Nephron progenitor cell (in vitro differentiated cells): ENCODE measurements around the gene ZNF462.
A peak's percentile ranks its signal among the peaks of the same experiment; 100 is the strongest.

ENCODE experiments used
- DNase-seq: peaks from one replicate; pipeline ENCODE4 v3.0.0; 2021
- H3K27ac Mint-ChIP-seq: 2 replicates; pipeline ENCODE4 v1.8.0; 2021; ENCODE audit warnings: mild to moderate bottlenecking, moderate library complexity, mixed read lengths
- H3K27me3 Mint-ChIP-seq: 2 replicates; pipeline ENCODE4 v1.8.0; 2021; ENCODE audit warnings: mild to moderate bottlenecking, low read depth, mixed read lengths; ENCODE audit not compliant: poor library complexity
- H3K36me3 Mint-ChIP-seq: 2 replicates; pipeline ENCODE4 v1.8.0; 2021; ENCODE audit warnings: low read depth, mixed read lengths
- H3K4me1 Mint-ChIP-seq: 2 replicates; pipeline ENCODE4 v1.8.0; 2021; ENCODE audit warnings: mixed read lengths
- H3K4me3 Mint-ChIP-seq: 2 replicates; pipeline ENCODE4 v1.8.0; 2021; ENCODE audit warnings: mild to moderate bottlenecking, moderate library complexity, mixed read lengths
- H3K9me3 Mint-ChIP-seq: 2 replicates; pipeline ENCODE4 v1.8.0; 2021; ENCODE audit warnings: mild to moderate bottlenecking, moderate library complexity, mixed read lengths
- TF ChIP-seq, protein P1 (sequence below): fragments of 200-600 bp; sonication (generic); IDR thresholded peaks from 2 replicates; pipeline ENCODE4 v1.5.0; 2021; ENCODE audit warnings: antibody characterized with exemption

ZNF462 gene

DNA sequence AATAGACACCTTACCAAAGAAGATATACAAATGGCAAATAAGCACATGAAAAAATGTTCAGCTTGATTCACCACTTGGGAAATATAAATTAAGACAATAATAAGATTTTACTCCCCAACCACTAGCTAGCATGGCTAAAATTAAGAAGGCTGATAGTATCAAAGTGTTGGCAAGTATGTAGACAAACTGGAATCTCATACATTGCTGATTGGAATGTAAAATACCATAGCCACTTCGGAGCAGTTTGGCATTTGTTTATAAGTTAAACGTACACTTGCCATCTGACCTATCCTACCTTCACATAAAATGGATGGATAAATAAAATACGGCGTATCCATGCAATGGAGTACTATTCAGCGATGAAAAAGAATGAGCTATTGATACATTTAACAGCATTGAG lies 129.2 kb downstream of the ZNF462 start:
- DNase-seq, result no peak
- TF ChIP-seq, protein P1, sequence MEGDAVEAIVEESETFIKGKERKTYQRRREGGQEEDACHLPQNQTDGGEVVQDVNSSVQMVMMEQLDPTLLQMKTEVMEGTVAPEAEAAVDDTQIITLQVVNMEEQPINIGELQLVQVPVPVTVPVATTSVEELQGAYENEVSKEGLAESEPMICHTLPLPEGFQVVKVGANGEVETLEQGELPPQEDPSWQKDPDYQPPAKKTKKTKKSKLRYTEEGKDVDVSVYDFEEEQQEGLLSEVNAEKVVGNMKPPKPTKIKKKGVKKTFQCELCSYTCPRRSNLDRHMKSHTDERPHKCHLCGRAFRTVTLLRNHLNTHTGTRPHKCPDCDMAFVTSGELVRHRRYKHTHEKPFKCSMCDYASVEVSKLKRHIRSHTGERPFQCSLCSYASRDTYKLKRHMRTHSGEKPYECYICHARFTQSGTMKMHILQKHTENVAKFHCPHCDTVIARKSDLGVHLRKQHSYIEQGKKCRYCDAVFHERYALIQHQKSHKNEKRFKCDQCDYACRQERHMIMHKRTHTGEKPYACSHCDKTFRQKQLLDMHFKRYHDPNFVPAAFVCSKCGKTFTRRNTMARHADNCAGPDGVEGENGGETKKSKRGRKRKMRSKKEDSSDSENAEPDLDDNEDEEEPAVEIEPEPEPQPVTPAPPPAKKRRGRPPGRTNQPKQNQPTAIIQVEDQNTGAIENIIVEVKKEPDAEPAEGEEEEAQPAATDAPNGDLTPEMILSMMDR, result no peak
- H3K4me1 Mint-ChIP-seq, result no peaks in the 10 kb centered on the region
- peaks cover 17% of the 10 kb centered on the region for H3K9me3 Mint-ChIP-seq
- H3K27me3 Mint-ChIP-seq, result no peaks in the 10 kb centered on the region
- no peak overlapping the region for H3K4me3 Mint-ChIP-seq
- peaks cover 93% of the 10 kb centered on the region for H3K36me3 Mint-ChIP-seq
- no peak overlapping the region for H3K27ac Mint-ChIP-seq

DNA sequence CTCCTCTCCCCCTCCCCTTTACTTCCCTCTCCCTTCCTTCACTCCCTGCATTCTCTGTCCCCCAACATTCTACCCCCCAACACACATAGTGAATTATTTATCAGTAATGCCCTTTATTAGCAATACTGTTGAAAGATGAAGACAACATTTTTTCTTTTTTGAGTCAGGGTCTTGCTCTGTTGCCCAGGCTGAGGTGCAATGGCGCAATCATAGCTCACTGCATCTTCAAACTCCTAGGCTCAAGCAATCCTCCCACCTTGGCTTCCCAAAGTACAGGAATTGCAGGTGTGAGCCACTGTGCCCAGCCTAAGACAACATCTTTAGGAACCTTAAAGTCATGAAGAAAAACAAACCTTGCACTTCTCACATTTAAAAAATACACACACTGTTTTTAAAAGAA lies 130.6 kb downstream of the ZNF462 start:
- peaks cover 90% of the 10 kb centered on the region for H3K36me3 Mint-ChIP-seq
- TF ChIP-seq, protein P1, result no peak

DNA sequence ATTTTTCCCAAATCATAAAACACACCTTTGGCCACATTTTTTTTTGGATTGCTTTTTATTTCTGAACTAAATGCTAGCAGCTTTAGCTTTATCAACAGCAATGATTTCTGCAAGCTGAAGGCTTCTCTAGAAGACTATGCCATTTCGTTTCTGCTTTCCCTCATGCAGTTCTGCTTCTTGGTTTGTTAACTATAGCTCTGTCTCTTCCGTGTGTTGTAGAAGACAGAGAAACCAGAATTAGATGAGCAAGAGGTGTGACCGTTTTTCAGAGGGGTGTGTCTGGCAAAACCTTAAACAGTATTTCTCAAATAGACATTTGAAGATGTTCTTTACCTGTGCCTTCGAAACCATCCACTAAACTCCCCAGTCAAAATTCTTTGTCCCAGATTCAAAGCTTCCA lies 131.5 kb downstream of the ZNF462 start:
- H3K27ac Mint-ChIP-seq, result no peak overlapping the region
- H3K36me3 Mint-ChIP-seq, result peaks cover 90% of the 10 kb centered on the region
- no peaks in the 10 kb centered on the region for H3K27me3 Mint-ChIP-seq
- DNase-seq, result no peak
- H3K4me1 Mint-ChIP-seq, result no peaks in the 10 kb centered on the region
- TF ChIP-seq, protein P1, result no peak
- H3K4me3 Mint-ChIP-seq, result no peak overlapping the region
- H3K9me3 Mint-ChIP-seq, result peaks cover 9% of the 10 kb centered on the region

More for the DNA sequence above, 130.6 kb downstream of the ZNF462 start:
- no peak for DNase-seq
- H3K4me1 Mint-ChIP-seq, result no peaks in the 10 kb centered on the region
- H3K27me3 Mint-ChIP-seq, result no peaks in the 10 kb centered on the region
- no peak overlapping the region for H3K27ac Mint-ChIP-seq
- no peak overlapping the region for H3K4me3 Mint-ChIP-seq
- H3K9me3 Mint-ChIP-seq, result peaks cover 12% of the 10 kb centered on the region

DNA sequence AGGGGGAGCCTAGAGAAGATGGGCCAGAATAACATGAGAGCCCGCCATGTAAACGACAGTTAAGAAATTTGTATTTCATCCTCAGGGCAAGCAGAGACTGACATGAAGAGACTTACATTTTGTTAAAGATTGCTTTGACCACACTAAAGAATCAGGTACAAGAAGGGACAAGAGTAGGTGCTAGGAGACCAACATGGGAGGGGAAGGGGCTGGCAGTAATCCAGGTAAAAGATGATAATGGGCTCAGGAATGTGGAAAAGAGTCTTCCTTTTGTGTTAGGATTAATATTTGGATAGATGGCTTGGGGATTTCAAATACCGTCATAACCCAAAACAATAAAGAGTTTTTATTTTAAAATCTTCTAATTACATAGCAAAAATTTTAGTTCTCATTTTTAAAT lies 137.3 kb downstream of the ZNF462 start:
- Mint-ChIP-seq H3K4me3 (no peak overlapping the region), H3K4me1 (no peaks in the 10 kb centered on the region), H3K27ac (peak overlapping the region; percentile 6), H3K27me3 (no peaks in the 10 kb centered on the region), H3K36me3 (peaks cover 94% of the 10 kb centered on the region), H3K9me3 (peaks cover 16% of the 10 kb centered on the region)
- no peak for DNase-seq
- TF ChIP-seq, protein P1, result no peak

DNA sequence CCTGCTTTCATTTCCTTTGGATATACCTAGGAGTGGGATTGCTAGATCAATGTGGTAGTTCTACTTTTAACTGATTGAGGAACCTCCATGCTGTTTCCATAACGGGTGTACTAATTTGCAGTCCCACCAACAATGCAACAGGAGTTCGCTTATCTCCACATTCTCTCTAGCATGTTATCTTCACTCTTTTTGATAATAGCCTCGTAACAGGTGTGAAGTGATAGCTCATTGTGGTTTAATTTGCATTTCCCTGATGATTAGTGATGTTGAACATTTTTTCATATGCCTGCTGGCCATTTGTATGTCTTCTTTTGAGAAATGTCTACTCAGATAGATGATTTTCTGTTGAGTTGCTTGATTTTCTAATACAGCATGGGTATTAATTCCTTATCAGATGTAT lies 142.2 kb downstream of the ZNF462 start:
- Mint-ChIP-seq H3K27ac (no peak overlapping the region), H3K36me3 (peaks cover 98% of the 10 kb centered on the region), H3K9me3 (peaks cover 16% of the 10 kb centered on the region), H3K4me3 (no peak overlapping the region), H3K27me3 (no peaks in the 10 kb centered on the region), H3K4me1 (no peaks in the 10 kb centered on the region)
- TF ChIP-seq, protein P1, result no peak
- DNase-seq, result no peak

DNA sequence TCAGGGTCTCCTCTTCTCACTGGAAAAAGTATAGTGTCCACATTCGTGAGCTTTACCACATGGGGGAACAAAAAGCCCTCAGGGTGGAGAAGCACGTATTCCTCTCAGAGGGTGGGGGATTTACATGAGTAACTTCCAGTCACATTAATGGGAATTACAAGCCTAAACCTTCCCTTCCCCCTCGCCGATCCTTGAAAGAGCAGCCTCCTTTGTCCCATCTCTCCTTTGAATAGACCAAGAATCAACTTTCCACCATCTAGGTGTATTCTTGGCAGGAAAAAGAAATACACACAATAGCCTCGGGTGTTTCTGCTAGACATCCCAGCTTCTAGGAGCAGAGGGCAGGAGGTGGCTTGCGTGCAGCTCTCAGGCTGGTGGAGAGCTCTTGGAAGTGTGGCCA lies 144.4 kb downstream of the ZNF462 start:
- TF ChIP-seq, protein P1, result no peak

More for the DNA sequence above, 144.4 kb downstream of the ZNF462 start:
- peaks cover 16% of the 10 kb centered on the region for H3K9me3 Mint-ChIP-seq
- no peak overlapping the region for H3K27ac Mint-ChIP-seq
- peaks cover 100% of the 10 kb centered on the region for H3K36me3 Mint-ChIP-seq
- no peak for DNase-seq
- no peaks in the 10 kb centered on the region for H3K27me3 Mint-ChIP-seq
- H3K4me1 Mint-ChIP-seq, result peaks cover 5% of the 10 kb centered on the region
- no peak overlapping the region for H3K4me3 Mint-ChIP-seq
